Fibroblast of pulmonary artery (primary cell): Measurements from ENCODE around the gene EPHB4.

Source experiments
- DNase-seq: peaks from one replicate; pipeline ENCODE4 v3.0.0-alpha.2; 2010; ENCODE audit warnings: low read depth
- H3K4me3 ChIP-seq: replicated peaks from 2 replicates; pipeline ENCODE4 v1.5.1; 2011; ENCODE audit warnings: low read depth, mild to moderate bottlenecking, control low read depth, low read length, moderate library complexity
- TF ChIP-seq, protein P1 (sequence below): IDR thresholded peaks from 2 replicates; pipeline ENCODE4 v1.5.1; 2011; ENCODE audit warnings: mild to moderate bottlenecking, control low read depth, low read length, inconsistent platforms; ENCODE audit errors: missing control alignments

EPHB4 gene

DNA sequence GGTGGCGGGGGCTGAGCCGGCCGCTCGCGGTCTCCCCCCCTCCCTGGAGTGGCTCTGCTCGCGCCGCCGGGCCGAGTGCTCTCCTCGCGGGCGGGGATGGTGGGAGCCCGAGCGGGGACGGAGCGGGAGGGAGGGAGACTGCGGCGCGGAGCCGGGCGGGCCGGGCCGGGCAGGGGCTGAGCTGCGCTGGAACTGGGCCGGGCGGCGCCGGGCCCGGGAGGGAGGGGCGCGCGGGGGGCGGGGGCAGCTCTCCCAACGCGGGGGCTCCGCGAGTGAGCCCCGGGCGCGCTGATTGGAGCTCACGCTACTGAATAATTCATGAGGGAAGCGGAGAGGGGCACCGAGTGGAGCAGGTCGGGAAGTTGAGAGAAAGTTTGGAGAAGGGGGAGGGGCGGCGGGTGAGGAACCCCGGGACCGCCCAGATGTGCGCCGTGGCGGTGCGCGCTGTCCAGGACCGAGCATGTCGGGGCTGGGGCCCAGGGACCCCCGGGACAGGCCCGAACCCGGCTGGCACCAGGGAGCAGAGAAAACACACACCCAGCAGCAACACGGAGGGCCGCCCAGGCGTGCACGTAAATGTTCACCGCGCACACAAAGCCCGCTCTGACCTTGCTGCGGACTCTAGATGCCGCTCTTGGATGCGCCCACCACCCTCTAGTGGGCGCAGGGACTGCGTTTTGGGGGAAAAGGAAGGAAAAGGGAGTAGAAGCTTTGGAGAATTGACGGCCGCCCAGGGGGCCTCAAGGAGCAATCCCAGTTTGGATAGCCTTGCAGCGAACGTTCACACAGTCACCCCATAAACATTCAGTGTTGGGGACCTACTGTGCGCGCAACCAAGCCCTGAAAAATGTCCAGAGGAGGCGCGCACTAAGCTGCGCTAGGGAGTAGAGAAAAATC lies at the start of gene EPHB4:
Gene EPHB4 (minus strand): TSS at position 194 of the 897 bp plus-strand sequence. CDS start 493 bp downstream, outside the sequence.
- TF ChIP-seq, protein P1, sequence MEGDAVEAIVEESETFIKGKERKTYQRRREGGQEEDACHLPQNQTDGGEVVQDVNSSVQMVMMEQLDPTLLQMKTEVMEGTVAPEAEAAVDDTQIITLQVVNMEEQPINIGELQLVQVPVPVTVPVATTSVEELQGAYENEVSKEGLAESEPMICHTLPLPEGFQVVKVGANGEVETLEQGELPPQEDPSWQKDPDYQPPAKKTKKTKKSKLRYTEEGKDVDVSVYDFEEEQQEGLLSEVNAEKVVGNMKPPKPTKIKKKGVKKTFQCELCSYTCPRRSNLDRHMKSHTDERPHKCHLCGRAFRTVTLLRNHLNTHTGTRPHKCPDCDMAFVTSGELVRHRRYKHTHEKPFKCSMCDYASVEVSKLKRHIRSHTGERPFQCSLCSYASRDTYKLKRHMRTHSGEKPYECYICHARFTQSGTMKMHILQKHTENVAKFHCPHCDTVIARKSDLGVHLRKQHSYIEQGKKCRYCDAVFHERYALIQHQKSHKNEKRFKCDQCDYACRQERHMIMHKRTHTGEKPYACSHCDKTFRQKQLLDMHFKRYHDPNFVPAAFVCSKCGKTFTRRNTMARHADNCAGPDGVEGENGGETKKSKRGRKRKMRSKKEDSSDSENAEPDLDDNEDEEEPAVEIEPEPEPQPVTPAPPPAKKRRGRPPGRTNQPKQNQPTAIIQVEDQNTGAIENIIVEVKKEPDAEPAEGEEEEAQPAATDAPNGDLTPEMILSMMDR, result peak; percentile 54
- DNase-seq, result peak; percentile 89

DNA sequence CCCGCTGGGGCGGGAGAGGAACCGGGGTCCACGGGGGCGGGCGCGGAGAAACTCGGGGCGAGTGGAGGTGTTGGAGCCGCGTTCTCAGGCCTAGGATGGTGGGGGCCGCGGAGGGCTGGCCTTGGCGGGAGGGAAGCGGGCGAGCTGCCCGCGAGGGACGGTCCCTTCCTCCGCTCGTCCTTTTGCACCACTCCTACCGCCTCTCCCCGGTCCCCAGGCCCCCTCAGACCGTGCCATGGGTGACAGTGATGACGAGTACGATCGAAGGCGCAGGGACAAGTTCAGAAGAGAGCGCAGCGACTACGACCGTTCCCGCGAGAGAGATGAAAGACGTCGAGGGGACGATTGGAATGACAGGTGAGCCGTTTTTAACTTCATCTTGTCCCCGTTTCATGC lies 48.0 kb upstream of the EPHB4 start:
- H3K4me3 ChIP-seq, result peak overlapping the region; percentile 94
- TF ChIP-seq, protein P1, result no peak
- DNase-seq, result no peak

More for the DNA sequence above, at the start of gene EPHB4:
- peak within 1 kb of the TSS; percentile 77 for H3K4me3 ChIP-seq

DNA sequence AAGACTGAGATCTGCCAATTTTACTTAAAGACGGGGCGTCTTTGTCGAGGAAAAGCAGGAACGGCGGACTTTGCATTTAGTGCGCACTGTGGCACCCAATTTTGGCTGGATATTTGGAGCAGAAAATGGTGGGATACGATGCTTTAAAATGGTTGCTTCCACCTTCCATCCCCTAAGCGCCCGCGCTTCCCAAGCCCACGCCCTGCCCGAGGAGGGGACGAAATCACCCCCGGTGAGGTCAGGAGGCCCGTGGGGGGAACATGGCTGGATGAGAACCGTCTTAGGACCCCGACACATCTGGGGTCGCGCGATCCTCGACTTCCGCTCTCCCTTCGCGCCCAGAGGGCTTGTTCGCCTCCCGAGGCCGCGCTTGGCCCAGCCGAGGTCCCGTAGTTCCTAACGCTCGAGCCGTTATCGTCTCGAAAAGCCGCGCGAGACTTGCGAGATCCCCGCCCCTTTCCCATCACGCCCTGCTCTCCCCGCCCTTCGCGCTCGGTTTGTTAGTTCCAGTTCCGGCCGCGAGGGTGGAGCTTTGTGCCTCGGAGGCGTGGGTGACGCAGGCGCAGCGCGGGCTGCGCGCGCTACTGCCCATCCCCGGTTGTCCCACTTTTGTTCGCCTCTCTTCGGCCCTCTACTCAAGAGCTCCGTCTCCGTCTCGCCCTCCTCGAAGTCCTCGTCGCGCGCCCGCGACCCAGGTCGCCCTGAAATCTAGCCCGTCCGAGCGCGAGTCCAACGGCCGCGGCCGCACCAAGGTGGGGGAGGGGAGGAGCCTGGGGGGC lies 47.4 kb upstream of the EPHB4 start, which contains the start of gene SRRT:
Gene SRRT (plus strand): TSS at position 527 of the 779 bp plus-strand sequence. CDS start 488 bp downstream, outside the sequence.
- TF ChIP-seq, protein P1, result peak; percentile 20
- DNase-seq, result peak; percentile 99
- H3K4me3 ChIP-seq, result peak within 1 kb of the TSS; percentile 94

DNA sequence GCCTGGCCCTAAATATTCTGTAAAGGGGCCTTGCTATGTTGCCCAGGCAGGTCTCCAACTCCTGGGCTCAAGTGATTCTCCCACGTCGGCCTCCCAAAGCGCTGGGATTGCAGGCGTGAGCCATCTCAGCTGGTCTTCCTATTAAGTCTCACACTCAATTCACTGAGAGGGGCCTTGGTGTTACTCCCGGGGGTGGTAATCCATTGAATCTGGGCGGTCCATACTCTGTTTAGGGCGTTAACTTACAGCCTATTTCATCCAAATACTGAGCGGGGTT lies 46.9 kb upstream of the EPHB4 start:
- DNase-seq, result no peak
- peak overlapping the region; percentile 94 for H3K4me3 ChIP-seq
- TF ChIP-seq, protein P1, result no peak

DNA sequence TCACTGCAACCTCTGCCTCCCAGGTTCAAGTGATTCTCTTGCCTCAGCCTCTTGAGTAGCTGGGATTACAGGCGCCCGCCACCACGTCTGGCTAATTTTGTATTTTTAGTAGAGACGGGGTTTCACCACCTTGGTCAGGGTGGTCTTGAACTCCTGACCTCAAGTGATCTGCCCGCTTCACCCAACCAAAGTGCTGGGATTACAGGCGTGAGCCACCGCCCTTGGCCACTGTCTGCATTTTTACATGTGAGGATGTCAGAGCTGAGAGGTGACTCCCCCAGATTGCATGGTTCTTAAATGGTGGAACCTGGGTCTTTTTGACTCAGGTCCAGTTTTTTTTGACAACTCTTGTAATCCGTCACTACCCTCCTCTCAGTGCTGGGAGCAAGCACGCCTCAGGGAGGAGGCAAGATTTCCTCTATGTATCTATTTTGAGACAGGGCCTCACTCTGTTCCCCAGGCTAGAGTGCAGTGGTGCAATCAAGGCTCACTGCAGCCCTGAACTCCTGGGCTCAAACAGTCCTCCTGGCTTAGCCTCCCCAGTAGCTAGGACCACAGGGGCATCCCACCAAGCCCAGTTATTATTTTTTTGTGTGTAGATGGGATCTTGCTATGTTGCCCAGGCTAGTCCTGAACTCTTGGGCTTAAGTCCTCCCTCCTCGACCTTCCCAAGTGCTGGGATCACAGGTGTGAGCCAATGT lies 46.4 kb upstream of the EPHB4 start:
- TF ChIP-seq, protein P1, result no peak
- no peak for DNase-seq
- no peak overlapping the region for H3K4me3 ChIP-seq

DNA sequence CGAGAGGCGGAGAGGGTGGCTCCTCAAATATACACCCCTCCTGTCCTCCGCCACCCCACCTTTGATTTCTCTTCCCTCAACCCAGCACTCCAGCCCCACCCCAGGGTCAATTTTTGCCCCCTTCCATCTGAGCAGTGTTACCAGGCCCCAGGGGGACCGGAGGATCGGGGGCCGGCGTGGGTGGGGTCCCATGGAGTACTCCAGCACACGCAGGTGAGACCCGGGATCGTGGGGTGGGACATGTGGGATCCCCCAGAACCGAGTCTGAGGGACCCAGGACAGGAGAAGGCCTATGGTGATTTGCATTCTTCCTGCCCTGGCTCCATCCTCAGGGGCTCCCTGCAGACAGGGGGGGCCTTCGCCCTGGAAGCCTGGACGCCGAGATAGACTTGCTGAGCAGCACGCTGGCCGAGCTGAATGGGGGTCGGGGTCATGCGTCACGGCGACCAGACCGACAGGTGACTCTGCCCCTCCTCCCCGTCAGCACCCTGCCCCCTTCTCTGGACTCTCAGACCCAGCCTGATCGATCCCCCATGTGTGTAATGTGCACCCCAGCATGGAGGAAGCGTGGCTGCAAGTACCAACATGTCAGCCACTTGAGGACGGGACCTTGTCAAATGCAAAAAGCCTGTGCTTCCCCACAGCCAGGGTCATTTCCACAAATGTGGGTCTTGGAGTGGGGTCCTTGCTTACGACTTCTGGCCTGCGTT lies 40.6 kb upstream of the EPHB4 start:
- peak overlapping the region; percentile 94 for H3K4me3 ChIP-seq
- TF ChIP-seq, protein P1, result no peak
- DNase-seq, result no peak
